ENCODE measurements around the gene CACNA1H.
"Not testable (repeated sequence)": the region's sequence is repeated elsewhere in the genome, so short reads cannot be mapped to it uniquely, and the experiment has no call there.

Gene CACNA1H

DNA sequence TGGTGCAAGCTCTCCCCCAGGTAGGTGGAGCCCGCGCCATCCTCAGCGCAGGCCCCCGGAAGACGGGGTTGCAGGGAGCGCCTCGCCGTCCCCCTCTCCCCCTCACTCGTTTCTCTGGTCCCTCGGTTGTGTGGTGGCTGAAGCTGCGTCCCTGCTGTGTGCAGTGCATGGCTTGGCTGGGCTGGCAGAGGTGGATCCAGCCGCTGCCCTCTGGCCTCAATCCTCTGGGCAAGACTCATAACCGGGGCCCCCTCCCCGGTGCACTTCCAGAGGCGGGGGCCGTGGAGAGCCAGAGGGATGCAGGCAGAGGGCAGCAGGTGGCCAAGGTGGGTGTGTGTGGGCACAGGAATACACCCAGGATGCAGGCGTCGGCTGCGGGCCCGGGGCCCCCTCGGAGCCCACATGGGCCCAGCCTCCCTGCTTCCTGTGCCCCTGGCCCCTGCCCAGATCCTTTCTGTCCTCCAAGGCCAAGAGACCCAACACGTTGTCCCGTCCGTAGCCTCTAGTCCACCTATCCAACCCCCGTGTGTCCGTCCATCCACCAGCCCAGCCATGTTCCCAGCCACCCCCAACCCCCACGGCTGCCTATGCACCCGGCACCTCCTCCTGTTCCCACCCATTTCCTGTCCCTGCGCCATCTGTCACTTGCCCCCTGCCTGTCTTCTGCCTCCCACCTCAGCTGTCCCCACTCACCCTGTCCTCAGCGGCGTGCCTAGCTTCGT is 62.8 kb downstream of the CACNA1H start:
- DNase-seq: no peak

DNA sequence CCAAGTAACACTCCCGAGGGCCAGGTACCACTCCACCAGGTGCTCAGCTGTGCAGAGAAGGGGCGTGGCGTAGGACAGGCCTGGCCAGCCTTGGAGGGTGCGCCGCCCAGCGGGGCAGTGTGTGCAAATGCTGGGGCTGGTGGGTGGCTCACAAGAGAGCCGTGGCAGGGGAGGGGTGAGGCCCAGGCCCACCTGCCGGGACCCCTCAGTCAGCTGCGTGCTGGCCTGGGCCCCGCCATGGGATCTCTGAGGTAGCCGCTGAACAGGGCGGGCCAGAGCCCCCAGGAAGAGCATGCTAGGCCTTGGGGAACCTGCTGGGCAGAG is 63.4 kb downstream of the CACNA1H start:
- no peak for DNase-seq

DNA sequence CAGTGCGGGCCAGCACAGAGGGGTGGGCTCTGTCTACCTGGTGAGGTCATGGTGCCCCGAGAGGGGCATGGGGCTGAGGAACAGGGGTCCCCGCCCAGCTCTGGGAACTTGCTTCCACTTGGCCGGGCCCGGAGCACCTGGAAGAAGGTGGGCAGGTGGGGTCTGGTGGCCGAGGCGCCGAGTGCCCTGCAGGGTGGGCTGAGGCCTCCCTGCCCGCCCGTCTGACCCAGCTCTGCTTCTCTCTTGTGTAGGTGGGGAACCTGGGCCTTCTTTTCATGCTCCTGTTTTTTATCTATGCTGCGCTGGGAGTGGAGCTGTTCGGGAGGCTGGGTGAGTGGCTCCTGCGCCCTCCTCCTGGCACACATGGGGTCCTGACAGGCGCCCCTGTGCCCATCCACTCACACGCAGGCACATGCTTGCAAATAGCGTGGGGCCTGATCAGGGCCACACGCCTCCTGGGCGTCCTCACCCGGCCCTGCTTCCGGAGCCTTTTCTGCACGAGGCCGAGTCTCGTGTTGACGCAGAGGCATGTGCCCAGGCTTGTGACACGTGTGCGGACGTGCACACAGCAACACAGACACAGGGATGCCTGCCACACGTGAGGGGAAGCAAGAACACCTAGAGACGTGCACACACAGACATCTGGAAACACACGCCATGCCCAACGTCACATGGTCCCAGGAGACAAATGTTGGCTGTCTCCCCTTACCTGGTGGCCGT is 63.9 kb downstream of the CACNA1H start:
- DNase-seq: no peak

DNA sequence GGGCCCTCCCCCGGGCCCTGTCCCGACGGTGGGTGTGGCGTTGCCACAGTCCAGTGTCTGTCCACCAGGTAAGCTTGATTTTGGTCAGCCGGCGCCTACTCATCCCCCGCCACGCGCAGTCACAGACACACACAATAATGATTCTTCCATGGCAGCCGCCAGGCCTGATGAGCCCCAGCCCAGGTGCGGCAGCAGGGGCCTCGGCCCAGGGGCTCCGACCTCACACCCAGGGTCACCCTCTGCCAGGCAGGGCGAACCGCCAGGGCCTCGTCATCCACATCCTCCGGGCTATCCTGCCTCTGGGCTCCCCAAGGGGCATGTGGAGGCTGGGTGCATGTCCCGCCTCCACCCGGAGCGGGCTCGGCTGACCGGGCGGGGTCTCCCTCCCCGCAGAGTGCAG is 64.6 kb downstream of the CACNA1H start:
- no peak for DNase-seq

DNA sequence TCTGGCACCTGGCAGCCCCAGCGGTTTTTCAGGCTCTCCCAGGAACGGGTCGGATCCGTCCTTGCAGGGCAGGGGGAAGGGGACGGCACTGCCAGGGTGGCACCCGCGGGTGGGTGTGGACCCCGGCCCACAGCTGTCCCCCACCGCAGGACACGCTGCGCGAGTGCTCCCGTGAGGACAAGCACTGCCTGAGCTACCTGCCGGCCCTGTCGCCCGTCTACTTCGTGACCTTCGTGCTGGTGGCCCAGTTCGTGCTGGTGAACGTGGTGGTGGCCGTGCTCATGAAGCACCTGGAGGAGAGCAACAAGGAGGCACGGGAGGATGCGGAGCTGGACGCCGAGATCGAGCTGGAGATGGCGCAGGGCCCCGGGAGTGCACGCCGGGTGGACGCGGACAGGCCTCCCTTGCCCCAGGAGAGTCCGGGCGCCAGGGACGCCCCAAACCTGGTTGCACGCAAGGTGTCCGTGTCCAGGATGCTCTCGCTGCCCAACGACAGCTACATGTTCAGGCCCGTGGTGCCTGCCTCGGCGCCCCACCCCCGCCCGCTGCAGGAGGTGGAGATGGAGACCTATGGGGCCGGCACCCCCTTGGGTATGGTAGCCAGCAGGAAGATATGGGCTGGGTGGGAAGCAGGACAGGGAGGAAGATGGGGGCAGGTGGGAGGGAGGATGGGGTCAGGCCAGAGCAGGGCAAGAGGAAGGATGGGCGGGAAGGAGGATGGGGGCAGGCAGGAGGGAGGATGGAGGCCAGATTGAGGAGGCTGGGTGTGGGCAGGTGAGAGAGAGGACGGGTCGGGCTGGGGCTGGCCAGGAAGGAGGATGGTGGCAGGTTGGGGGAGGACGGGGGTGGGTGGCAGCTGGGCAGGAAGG is 65.4 kb downstream of the CACNA1H start:
- DNase-seq: no peak

DNA sequence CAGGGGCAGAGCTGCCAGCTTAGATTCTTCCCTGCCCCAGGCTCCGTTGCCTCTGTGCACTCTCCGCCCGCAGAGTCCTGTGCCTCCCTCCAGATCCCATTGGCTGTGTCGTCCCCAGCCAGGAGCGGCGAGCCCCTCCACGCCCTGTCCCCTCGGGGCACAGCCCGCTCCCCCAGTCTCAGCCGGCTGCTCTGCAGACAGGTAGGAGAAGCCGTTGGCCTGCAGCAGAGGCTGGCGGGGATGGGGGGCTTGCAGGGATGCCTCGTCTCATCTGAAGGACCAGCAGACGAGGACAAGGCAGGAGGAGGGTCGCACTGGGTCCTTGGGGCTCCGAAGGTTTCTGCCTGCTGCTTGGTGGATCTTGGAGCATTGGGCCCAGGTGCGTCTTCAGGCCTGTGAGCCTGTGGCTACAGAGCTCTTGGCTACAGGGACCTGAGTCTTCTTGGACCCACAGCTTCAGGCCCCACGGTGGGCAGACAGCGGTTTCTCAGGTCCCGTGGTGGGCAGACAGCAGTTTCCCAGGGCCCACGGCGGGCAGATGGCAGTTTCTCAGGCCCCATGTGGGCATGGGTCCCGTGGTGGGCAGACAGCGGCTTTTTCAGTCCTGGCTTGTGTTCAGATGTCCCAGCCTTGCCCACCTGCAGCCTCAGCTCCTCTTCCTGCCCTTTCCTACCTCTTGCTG is 66.2 kb downstream of the CACNA1H start:
- DNase-seq: no peak

DNA sequence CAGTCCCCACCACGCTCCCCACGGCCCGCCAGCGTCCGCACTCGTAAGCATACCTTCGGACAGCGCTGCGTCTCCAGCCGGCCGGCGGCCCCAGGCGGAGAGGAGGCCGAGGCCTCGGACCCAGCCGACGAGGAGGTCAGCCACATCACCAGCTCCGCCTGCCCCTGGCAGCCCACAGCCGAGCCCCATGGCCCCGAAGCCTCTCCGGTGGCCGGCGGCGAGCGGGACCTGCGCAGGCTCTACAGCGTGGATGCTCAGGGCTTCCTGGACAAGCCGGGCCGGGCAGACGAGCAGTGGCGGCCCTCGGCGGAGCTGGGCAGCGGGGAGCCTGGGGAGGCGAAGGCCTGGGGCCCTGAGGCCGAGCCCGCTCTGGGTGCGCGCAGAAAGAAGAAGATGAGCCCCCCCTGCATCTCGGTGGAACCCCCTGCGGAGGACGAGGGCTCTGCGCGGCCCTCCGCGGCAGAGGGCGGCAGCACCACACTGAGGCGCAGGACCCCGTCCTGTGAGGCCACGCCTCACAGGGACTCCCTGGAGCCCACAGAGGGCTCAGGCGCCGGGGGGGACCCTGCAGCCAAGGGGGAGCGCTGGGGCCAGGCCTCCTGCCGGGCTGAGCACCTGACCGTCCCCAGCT is 67.3 kb downstream of the CACNA1H start:
- no peak for DNase-seq

- DNase-seq: no peak
Measured at GRCh38 chr16:1220841-1221627, 68.1 kb downstream of the CACNA1H start.

DNA sequence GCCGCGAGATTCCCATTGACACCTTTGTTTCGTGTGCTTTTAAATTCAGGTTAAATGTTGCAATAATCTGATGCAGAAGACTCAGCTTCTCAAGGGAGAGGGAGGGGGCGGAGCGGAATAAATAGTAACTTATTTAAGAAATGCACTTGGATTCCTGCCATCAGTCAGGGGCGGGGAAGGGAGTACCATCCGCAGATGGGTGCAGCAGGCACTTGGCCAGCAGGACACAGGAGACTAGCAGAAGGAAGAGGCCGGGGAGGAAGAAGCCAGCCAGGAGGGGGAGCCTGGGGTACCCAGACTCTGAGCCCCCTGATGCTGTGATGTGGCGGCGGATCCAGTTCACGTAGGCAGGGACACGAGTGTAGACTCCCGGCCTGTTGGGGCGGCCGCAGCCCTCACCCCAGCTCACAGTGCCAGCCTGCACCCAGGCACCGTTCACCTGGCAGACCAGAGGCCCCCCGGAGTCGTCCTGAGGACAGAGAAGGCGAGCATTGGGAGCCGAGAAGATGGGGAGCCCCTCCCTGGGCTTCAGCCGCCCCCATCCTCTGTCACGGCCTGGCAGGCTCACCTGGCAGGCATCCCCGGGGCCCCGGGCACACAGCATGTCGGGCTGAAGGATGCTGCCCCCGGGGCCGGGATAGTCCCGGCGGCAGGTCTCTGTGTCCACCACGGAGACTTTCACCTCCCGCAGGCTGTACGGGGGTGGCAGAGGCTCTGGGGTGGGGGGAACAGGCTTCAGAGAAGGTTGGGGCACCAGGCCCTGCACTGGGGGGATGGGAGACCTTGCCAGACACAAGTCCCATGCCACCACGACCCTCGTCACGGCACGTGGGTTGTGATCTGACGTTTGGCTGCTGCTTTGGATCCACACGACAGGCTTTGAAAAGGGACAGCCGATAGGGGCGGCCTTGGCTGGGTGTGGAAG is 69.0 kb downstream of the CACNA1H start:
- no peak for DNase-seq

- no peak for DNase-seq
Measured at GRCh38 chr16:1222553-1223354, 69.8 kb downstream of the CACNA1H start.

DNA sequence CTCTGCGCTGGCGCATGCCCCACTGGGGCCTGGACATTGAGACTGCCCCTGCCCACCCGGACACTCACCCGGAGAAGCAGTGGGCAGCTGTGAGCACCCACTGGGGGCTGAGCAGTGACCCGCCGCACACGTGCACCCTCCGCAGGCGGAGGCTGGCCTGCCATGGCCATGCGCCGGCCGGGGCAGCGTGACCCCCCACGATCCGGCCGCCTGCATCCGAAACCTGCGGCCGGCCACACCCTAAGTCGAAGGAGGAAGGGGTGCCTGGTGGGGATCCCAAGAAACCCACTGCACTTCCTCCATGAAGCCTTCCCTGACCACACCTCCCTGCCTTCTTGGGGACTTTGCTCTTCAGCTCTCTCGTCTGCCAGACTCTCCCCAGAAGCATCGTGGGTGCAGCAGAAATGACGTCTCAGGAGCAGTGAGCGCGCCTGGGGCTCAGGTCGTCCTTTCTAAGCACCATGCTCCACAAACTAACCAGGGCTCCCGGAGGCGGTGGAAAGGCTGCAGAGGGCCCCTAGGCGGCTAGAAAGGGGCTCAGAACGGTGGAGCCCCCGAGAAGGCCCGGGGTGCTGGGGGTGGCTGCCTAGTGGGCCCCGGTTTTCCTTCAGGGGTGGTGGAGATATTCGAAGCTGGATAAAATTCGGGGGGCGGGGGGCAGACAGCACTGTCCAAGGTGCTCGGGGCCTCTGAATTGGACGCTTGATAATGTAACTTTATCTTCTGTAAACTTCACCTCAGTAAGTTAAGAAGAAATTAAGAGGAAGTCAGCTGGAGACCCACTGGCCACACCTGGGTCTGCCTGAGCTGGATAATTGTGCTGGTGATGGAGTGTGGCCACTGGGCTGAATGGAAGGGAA is 70.7 kb downstream of the CACNA1H start:
- DNase-seq: no peak

- no peak for DNase-seq
Measured at GRCh38 chr16:1224558-1224957, 71.7 kb downstream of the CACNA1H start.

GRCh38 chr16:1225051-1225451 is 72.1 kb downstream of the CACNA1H start, which contains the start of gene TPSG1:
TPSG1 (minus strand) TSS chr16:1225268; CDS start chr16:1225252, 16 bp downstream.
- DNase-seq: no peak

GRCh38 chr16:1225728-1226311 is 72.9 kb downstream of the CACNA1H start:
- DNase-seq: not testable (repeated sequence)

DNA sequence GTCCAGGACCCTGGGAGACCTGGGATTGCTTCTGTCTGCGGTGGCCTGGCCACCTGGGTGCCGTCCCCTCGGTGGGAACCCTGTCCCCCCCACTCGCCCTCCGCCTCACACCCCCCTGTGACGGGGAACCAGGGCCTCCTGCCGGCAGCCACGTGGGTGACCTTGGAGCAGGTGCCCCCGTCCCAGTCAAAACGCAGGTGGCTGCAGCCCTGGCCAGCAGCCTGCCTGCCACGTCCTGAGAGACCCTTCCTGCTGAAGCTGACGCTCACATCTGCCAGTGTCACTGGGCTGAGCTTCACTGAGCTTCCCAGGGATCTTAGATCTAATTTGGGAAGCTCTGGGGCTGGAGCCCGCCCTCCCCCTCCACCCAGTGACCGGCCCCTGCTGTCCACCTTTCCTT is 73.8 kb downstream of the CACNA1H start:
- DNase-seq: not testable (repeated sequence)

- not testable (repeated sequence) for DNase-seq
Measured at GRCh38 chr16:1228227-1228626, 75.3 kb downstream of the CACNA1H start.

- not testable (repeated sequence) for DNase-seq
Measured at GRCh38 chr16:1229476-1229875, 76.6 kb downstream of the CACNA1H start.

DNA sequence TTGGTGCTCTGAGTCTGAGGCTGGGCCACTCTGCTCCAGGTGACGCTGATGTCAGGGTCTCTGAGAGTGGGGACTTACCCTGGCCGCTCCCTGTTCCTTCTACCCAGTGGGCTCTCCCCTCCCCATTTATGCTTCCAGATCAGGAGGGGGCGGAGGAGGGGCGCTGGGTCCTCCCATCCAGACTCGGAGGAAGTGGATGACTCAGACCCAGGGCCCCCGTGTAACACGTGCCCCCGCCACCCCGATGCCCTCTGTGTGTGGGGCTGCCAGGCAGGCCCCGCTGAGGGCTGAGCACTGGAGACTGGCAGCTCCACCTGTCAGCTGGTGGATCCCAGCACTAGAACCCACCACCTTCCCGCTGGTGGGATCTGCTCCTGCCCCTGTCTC is 77.2 kb downstream of the CACNA1H start, which contains the start of gene TPSB2:
TSS of gene TPSB2 (minus strand) at position 101 of the 387 bp plus-strand sequence. CDS start 233 bp downstream, outside the sequence.
- not testable (repeated sequence) for DNase-seq
